ENCODE results near the gene KLHL5.

Gene KLHL5

DNA sequence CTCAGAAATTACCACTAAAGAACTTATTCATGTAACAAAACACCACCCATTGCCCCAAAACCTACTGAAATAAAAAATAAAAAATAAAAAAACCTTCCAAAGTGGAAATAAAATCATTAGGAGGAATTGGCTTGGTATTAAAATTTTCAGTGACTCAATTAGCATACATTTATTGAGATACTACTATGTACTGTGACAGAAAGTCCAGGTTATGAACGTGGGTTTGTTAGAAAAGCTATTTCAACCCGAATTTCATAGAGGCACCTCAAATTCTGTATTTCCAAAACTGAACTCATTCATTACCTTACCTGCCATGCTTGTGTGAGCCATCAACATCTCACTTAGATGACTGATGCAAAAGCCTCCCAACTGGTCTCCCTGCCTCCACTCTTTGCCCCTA is 16.8 kb downstream of the KLHL5 start:
- no peak for DNase-seq (ENCODE audit: extremely low read depth, low read depth)
- TF ChIP-seq, protein P1, sequence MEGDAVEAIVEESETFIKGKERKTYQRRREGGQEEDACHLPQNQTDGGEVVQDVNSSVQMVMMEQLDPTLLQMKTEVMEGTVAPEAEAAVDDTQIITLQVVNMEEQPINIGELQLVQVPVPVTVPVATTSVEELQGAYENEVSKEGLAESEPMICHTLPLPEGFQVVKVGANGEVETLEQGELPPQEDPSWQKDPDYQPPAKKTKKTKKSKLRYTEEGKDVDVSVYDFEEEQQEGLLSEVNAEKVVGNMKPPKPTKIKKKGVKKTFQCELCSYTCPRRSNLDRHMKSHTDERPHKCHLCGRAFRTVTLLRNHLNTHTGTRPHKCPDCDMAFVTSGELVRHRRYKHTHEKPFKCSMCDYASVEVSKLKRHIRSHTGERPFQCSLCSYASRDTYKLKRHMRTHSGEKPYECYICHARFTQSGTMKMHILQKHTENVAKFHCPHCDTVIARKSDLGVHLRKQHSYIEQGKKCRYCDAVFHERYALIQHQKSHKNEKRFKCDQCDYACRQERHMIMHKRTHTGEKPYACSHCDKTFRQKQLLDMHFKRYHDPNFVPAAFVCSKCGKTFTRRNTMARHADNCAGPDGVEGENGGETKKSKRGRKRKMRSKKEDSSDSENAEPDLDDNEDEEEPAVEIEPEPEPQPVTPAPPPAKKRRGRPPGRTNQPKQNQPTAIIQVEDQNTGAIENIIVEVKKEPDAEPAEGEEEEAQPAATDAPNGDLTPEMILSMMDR (IDR thresholded peaks at IDR 0.05; ENCODE audit: low read depth, low read length, missing control alignments) = no peak
- no peak overlapping the region for H3K4me3 ChIP-seq (replicated peaks; ENCODE audit: low read depth, low read length)

DNA sequence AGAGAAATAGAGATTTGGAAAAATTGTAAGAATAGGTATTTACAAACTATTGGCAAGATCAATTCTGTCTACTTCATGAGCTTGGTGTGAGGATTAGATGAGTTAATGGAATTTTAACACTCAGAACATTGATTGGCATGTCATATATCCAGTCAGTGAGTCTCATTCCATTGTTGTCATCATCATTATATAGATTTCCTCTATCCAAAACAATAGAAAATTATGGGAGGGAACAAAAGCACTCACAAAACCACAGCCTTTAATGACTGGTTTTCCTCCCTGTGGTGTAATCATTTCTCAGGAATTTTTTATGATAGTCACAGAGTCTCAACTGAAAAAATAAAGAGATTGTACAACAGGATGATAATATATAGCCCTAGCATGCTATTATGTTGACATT is 21.1 kb downstream of the KLHL5 start:
- H3K4me3 ChIP-seq (replicated peaks; ENCODE audit: low read depth, low read length) = no peak overlapping the region
- no peak for DNase-seq (ENCODE audit: extremely low read depth, low read depth)
- TF ChIP-seq, protein P1 (IDR thresholded peaks at IDR 0.05; ENCODE audit: low read depth, low read length, missing control alignments) = no peak

GRCh38 chr4:39085891-39086290 is 23.9 kb downstream of the KLHL5 start:
- TF ChIP-seq, protein P1 (IDR thresholded peaks at IDR 0.05; ENCODE audit: low read depth, low read length, missing control alignments) = no peak
- no peak overlapping the region for H3K4me3 ChIP-seq (replicated peaks; ENCODE audit: low read depth, low read length)
- DNase-seq (ENCODE audit: extremely low read depth, low read depth) = no peak

- TF ChIP-seq, protein P1 (IDR thresholded peaks at IDR 0.05; ENCODE audit: low read depth, low read length, missing control alignments) = no peak
- H3K4me3 ChIP-seq (replicated peaks; ENCODE audit: low read depth, low read length) = no peak overlapping the region
- DNase-seq (ENCODE audit: extremely low read depth, low read depth) = no peak
Observed at GRCh38 chr4:39096847-39097246, 34.8 kb downstream of the KLHL5 start.

GRCh38 chr4:39097290-39097689 is 35.3 kb downstream of the KLHL5 start:
- DNase-seq (ENCODE audit: extremely low read depth, low read depth) = no peak
- TF ChIP-seq, protein P1 (IDR thresholded peaks at IDR 0.05; ENCODE audit: low read depth, low read length, missing control alignments) = no peak
- no peak overlapping the region for H3K4me3 ChIP-seq (replicated peaks; ENCODE audit: low read depth, low read length)

- TF ChIP-seq, protein P1 (IDR thresholded peaks at IDR 0.05; ENCODE audit: low read depth, low read length, missing control alignments) = no peak
Observed at GRCh38 chr4:39102297-39102696, 40.3 kb downstream of the KLHL5 start.

GRCh38 chr4:39103291-39103690 is 41.3 kb downstream of the KLHL5 start:
- TF ChIP-seq, protein P1 (IDR thresholded peaks at IDR 0.05; ENCODE audit: low read depth, low read length, missing control alignments) = no peak
- no peak overlapping the region for H3K4me3 ChIP-seq (replicated peaks; ENCODE audit: low read depth, low read length)
- no peak for DNase-seq (ENCODE audit: extremely low read depth, low read depth)

More at GRCh38 chr4:39102297-39102696, 40.3 kb downstream of the KLHL5 start:
- no peak for DNase-seq (ENCODE audit: extremely low read depth, low read depth)
- H3K4me3 ChIP-seq (replicated peaks; ENCODE audit: low read depth, low read length) = no peak overlapping the region

Data from HFF-Myc (cell line).